Activated T-cell treated with anti-CD3 and anti-CD28 coated beads for 48 hours (primary cell): Measurements from ENCODE around the gene HCRT.
A peak's percentile ranks its signal among the peaks of the same experiment; 100 is the strongest.
"Not testable (repeated sequence)": the region's sequence is repeated elsewhere in the genome, so short reads cannot be mapped to it uniquely, and the experiment has no call there.

Experiments
- DNase-seq: peaks from one replicate; pipeline ENCODE4 v3.0.0-alpha.2; 2020; ENCODE audit warnings: low read depth

Gene HCRT

DNA sequence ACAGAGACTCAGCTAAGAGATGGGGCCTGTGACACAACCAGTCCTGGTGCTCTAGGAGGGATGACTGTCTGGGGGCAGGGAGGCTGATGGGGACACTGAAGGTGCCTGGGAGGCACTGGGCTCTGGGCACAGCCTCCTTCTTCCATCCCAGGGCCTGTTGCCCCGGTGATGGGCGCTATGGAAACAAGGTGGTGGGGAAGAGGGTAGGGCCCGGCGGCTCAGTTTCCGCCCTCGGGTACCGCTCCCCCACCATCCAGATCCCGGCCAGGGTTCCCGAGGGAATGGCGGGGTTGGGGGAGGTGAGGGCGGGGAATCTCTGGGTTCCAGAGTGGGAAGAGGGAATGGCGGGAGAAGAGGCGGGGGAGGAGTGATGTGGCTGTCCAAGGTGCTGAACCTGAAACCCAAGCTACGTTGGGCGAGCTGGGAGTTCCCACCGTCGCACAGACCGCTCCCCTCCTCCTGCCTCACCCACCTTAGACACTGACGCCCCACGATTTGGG lies 5.3 kb downstream of the HCRT start:
- DNase-seq, result no peak

DNA sequence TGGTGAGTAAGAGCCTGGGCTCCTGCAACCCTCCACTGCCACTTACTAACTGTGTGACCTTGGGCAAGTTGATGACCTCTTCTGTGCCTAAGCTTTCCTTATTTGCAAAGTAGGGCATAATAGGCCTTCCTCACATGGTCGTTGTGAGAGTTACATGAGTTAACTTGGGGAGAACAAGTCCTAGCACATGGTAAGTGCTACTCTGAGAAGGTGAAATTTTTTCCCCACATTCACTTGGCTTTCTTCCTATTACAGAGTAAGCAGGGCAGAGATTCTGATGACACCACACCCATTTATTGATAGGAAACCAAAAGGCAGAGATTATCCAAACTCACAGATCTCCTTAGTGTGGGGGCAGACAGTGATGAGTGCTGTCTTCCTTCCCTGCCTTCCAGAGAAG lies 5.9 kb downstream of the HCRT start:
- DNase-seq, result no peak

DNA sequence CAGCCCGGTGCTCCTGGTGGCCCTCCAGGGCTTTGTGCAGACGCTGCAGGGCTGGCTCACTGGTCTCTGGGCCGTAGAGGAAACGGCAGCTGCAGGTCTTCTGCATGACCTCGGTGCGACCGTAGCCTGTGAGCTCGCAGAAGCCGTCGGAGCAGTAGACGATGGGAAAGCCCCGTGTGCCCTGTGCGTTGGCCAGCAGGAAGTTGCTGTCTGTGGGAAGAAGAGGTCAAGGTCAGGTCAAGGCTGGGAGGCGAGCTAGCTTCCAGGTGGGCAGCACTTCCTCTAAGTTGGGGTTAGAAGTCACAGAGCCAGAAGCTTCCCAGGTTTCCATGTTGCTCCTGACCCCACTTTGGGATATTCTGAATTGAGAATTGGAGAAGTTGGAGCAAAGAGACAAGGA lies 6.4 kb downstream of the HCRT start:
- no peak for DNase-seq

GRCh38 chr17:42177684-42178083 lies 7.6 kb downstream of the HCRT start:
- DNase-seq, result no peak

DNA sequence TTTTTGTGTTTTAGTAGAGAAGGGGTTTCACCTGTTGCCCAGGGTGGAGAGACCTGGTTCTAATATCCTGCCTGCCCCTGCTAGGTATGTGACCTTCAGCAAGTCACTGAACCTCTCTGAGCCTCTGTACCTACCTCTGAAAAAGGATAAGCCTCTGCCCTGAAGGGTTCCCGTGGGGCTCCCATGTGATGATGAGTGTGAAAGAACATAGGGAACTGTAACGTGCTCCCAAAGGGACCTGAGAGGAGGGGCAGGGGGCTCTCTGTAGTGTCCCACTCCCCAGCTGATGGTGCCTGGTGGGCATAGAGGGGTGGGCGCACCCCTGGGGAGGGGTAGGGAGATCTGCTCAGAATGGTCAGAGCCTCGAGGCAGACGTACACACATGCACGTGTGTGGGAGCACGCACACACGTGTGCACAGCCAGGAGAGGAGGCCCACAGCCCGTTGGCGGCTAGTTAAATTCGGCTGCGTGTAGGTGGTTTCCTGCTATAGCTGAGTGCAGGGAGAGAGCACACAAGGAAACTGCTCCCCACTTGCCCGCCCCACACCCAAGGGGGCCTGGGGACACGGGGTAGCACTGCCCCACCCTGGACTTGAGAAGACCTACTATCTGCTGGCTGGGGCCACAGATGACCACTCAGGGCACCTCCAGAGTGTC lies 11.0 kb downstream of the HCRT start:
- no peak for DNase-seq

DNA sequence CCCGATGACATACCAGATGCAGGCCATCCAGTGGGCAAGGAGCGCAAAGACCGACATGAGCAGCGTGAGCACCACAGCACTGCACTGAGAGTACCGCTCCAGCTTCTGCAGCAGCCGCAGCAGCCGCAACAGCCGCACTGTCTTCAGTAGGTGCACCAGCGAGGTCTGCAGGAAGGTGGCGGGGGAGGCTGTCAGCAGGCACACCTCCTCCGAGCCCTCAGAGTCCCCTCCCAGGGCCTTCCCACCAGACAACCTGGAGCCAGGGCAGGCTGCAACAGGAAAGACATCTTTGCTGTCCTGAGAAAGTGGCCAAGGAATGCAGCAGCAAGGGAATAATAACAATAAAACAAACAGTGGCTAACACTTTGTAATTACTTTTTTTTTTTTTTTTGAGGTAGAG lies 13.4 kb downstream of the HCRT start:
- no peak for DNase-seq

GRCh38 chr17:42169351-42169750 lies 15.9 kb downstream of the HCRT start:
- DNase-seq, result no peak

GRCh38 chr17:42167807-42168206 lies 17.4 kb downstream of the HCRT start:
- DNase-seq, result no peak

GRCh38 chr17:42166196-42166763 lies 19.0 kb downstream of the HCRT start:
- no peak for DNase-seq

DNA sequence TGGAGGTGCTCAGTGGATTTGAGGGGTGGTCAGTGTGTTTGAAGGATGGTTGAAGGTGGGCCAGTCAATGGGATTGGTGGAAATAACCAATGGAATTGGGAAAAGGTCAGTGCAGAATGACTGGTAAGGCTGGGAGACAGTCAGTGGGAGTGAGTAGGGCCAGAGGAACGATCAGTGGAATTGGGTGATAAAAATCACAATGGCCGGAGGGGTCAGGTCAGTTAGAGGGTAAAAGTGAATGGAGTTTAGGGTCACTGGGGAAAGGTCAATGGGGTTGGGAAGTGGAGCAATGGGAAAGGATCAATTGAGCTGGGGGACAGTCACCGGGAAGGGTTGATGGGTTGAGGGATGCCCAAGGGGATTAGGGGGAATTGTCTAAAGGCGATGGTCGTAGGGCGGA lies 19.5 kb downstream of the HCRT start:
- DNase-seq, result no peak

- no peak for DNase-seq
Observed at GRCh38 chr17:42163696-42164407, 21.4 kb downstream of the HCRT start.

DNA sequence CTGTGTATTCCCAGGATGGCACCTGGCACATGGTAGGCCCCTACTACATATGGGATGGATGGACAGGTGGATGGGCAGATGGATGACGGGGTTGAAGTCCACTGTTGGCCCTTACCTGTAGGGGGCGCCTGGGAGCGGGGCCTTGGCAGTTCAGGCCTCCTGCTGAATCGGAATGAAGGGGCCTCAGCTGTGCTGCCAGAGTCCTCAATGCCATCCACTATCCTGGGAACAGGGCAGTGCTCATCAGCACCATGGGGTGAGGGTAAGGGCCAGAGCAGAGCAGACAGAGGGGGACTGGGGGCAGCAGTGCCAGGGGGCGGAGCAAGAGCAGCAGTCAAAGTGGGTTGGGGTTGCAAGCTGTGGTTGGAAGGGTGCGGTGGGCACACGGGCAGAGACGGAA lies 22.1 kb downstream of the HCRT start:
- DNase-seq, result peak; percentile 58

DNA sequence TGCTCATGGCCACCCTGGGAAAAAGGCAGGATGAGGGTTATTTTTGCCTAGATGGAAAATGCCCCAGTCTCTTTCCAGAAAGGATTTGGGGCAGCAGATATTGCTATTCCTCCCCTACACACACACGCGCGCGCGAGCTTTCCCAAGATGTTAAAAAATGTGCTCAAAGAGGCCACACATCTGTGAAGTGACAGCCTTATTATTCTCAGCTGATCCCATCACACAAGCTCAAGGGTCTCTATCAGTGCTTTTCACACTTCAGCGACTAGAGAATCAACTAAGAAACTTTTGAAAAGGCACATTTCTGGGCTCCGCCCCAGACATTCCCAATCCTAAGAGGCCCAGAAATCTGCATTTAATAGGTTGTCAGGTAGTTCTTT lies 24.7 kb downstream of the HCRT start:
- no peak for DNase-seq

DNA sequence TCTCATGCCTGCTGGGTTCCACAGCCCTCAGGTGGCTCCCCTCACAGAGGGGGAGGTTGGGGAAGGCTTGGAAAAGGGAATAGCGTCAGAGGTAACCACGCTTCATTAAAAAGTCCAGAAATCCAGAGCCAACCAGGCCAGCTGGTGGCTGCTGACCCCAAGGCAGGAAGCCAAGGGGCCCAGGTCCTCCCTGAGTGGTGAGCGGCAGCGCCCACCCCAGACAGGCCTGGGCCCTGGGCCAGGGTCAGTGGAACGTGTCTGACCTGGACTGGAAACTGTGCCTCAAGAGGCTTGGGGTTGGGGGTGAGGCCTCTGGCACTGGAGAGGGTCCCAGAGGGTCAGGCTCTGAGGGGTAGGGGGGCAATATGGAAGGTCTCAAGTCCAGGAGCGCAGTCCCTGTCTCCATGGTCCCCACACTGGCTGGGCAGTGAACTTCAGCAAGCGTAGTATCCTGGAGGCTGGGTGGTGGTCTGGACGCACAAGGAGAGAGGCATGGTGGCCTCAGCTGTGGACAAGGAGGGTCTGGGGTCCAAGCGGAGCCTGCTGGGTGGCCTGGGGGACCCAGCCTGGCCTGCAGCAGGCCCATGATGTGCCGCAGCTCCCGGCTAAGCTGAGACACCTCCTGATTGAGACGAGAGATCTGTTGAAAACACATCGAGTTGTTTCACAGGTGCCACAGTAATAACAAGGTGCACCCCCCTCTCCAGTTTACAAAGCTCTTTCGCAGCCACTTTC lies 25.3 kb downstream of the HCRT start:
- DNase-seq, result no peak

DNA sequence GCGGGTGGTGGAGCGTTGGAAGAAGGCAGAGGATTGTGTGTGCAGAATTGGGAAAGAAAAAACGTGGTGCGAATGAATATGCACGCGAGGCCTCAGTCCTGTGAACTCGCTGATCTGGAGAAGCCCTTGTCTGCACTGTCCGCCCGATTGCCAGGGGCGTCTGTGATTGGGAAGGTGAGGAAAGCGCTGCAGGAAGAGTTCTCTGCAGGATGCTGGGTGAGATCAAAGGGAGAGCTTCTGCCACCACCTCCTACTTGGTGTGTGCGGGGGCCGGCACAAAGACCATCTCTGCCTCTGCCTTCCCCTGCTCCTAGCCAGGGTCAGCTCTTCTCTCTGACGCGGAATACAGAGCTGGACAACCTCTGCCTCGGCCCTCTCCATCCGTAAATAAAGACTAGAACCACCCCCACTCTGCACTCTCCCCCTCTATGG lies 29.6 kb downstream of the HCRT start:
- no peak for DNase-seq

DNA sequence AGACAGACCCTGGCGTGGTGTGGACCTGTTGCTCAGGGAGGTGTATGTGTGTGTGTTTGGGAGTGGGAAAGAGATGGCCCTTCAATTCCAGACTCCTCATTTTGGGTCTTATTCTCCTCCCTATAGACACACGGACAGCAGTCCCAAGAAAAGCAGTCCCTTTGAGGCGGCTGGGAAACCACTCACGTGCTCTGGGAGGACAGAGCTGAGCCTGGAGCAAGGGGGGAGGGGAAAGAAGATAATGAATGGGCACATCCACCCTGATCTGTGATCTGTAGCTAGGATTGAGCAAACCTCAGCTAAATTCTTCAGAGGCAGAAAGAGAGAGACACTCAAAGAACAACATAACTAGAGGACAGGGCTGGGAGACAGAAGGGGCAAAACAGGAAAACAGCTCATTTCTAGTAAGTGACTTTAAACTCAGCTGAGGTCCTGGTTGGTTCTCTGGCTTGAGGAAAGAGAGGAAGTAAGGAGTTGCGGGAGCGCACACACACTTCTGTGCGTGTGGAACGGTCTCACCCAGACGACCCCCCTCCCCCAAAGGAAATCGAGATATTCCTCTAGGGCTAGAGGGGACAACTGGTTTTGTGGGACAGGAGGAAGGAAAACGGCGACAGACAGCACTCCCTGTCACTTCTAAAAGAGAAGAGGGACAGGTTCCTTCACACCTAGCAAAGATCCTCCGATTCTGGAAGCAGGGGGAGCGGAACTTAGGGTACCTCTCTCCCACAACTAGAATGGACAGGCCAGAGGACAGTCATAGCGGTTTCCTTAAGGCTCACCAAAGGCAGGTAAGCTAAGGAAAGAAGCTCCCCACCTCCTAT lies 31.1 kb downstream of the HCRT start:
- DNase-seq, result no peak

GRCh38 chr17:42146911-42147607 lies 38.2 kb downstream of the HCRT start:
- no peak for DNase-seq

GRCh38 chr17:42143138-42143537 lies 42.1 kb downstream of the HCRT start:
- DNase-seq, result not testable (repeated sequence)

DNA sequence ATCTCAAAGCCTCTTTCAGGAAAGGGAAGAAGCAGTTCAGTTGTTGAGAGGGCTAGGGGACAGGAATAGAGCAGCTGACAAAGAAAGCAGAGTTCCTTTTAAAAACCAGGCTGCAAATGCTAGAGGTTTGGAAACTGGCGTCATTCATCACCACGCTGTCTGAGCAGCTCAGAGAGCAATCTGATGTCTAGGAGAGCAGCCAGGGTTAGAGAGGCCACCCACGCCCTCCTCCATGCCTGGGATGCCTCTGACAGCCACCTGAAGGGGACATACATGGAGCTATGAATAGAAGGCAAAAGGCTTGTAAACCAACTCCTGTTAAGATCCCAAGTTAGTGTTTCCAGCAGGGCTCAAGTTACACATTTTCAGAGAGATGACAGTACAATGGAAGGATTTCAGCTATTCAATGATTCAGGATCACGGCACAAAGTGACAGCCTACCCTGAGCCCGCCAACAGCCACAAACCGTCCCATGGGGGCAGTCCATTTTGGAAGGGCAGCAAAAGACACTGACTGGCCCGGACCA lies 42.8 kb downstream of the HCRT start:
- no peak for DNase-seq

- no peak for DNase-seq
Observed at GRCh38 chr17:42141382-42141781, 43.9 kb downstream of the HCRT start.

- DNase-seq, result not testable (repeated sequence)
Observed at GRCh38 chr17:42140690-42141089, 44.6 kb downstream of the HCRT start.
